ENCODE results near the gene SGCD.
"Not testable (repeated sequence)": the region's sequence is repeated elsewhere in the genome, so short reads cannot be mapped to it uniquely, and the experiment has no call there.

Gene SGCD

GRCh38 chr5:156597276-156597675, 270.3 kb downstream of the SGCD start:
- TF ChIP-seq Cebpa-rat (IDR thresholded peaks at IDR 0.05): no peak
- Histone ChIP-seq H3K4me3 (no peak overlapping the region), H3K4me1 (no peaks in the 10 kb centered on the region), H3K4me2 (no peak overlapping the region), H3K27ac (no peak overlapping the region), H3K36me3 (0 out of 22 replicates have a peak, but pooled peaks cover 0 to 3% (median 0%) of the 10 kb centered on the region in 11 experiments), H3K27me3 (no peaks in the 10 kb centered on the region), H3K9me3 (replicated peaks in 1 of 11) (peaks cover 12 to 17% (median 14%) of the 10 kb centered on the region in 11 experiments), H4K20me1 (no peaks in the 10 kb centered on the region), H3K9ac (no peak overlapping the region)

GRCh38 chr5:156598964-156599363, 272.0 kb downstream of the SGCD start:
- Histone ChIP-seq H4K20me1 (no peaks in the 10 kb centered on the region), H3K4me3 (no peak overlapping the region), H3K27ac (no peak overlapping the region), H3K4me1 (no peaks in the 10 kb centered on the region), H3K4me2 (no peak overlapping the region), H3K9ac (no peak overlapping the region), H3K36me3 (0 out of 22 replicates have a peak, but pooled peaks cover 0 to 3% (median 0%) of the 10 kb centered on the region in 11 experiments), H3K9me3 (replicated peaks in 1 of 11) (peaks cover 18 to 33% (median 23%) of the 10 kb centered on the region in 11 experiments), H3K27me3 (no peaks in the 10 kb centered on the region)
- TF ChIP-seq Cebpa-rat (IDR thresholded peaks at IDR 0.05): no peak

GRCh38 chr5:156610582-156610981, 283.6 kb downstream of the SGCD start:
- not testable (repeated sequence) for H3K9ac ChIP-seq, H3K27ac ChIP-seq, H3K4me1 ChIP-seq, H4K20me1 ChIP-seq, H3K4me3 ChIP-seq, H3K36me3 ChIP-seq, H3K4me2 ChIP-seq, H3K27me3 ChIP-seq
- H3K9me3 ChIP-seq (replicated peaks in 1 of 11): peaks cover 31 to 38% (median 34%) of the 10 kb centered on the region in 11 experiments

- no peaks in the 10 kb centered on the region for H3K27me3 ChIP-seq
- H3K9ac ChIP-seq: no peak overlapping the region
- H4K20me1 ChIP-seq: no peaks in the 10 kb centered on the region
- H3K9me3 ChIP-seq (replicated peaks in 1 of 11): peaks cover 21 to 24% (median 22%) of the 10 kb centered on the region in 11 experiments
- H3K4me1 ChIP-seq: 0 out of 20 replicates have a peak, but pooled peaks cover 0 to 5% (median 0%) of the 10 kb centered on the region in 10 experiments
- no peaks in the 10 kb centered on the region for H3K36me3 ChIP-seq
- H3K4me2 ChIP-seq: no peak overlapping the region
- no peak overlapping the region for H3K27ac ChIP-seq
- no peak for TF ChIP-seq Cebpa-rat (IDR thresholded peaks at IDR 0.05)
- no peak overlapping the region for H3K4me3 ChIP-seq
Observed at GRCh38 chr5:156615901-156616300, 288.9 kb downstream of the SGCD start.

- no peaks in the 10 kb centered on the region for H3K27me3 ChIP-seq
- no peak overlapping the region for H3K27ac ChIP-seq
Observed at GRCh38 chr5:156617426-156617825, 290.5 kb downstream of the SGCD start.

GRCh38 chr5:156618601-156619000, 291.6 kb downstream of the SGCD start:
- no peak overlapping the region for H3K27ac ChIP-seq
- no peak overlapping the region for H3K9ac ChIP-seq
- no peaks in the 10 kb centered on the region for H3K36me3 ChIP-seq
- 0 out of 20 replicates have a peak, but pooled peaks cover 0 to 4% (median 0%) of the 10 kb centered on the region in 10 experiments for H3K4me1 ChIP-seq
- no peaks in the 10 kb centered on the region for H3K27me3 ChIP-seq
- H3K4me3 ChIP-seq: no peak overlapping the region
- no peak overlapping the region for H3K4me2 ChIP-seq
- TF ChIP-seq Cebpa-rat (IDR thresholded peaks at IDR 0.05): no peak
- H3K9me3 ChIP-seq (replicated peaks in 1 of 11): no peaks in the 10 kb centered on the region
- no peaks in the 10 kb centered on the region for H4K20me1 ChIP-seq

More at GRCh38 chr5:156617426-156617825, 290.5 kb downstream of the SGCD start:
- TF ChIP-seq Cebpa-rat (IDR thresholded peaks at IDR 0.05): no peak
- Histone ChIP-seq H4K20me1 (no peaks in the 10 kb centered on the region), H3K4me2 (no peak overlapping the region), H3K9ac (no peak overlapping the region), H3K4me1 (0 out of 20 replicates have a peak, but pooled peaks cover 0 to 5% (median 0%) of the 10 kb centered on the region in 10 experiments), H3K9me3 (replicated peaks in 1 of 11) (peaks cover 6 to 8% (median 7%) of the 10 kb centered on the region in 11 experiments), H3K4me3 (no peak overlapping the region), H3K36me3 (no peaks in the 10 kb centered on the region)

- Histone ChIP-seq H3K9ac (no peak overlapping the region), H3K27me3 (no peaks in the 10 kb centered on the region), H3K4me2 (no peak overlapping the region), H4K20me1 (no peaks in the 10 kb centered on the region), H3K4me1 (no peaks in the 10 kb centered on the region), H3K36me3 (no peaks in the 10 kb centered on the region), H3K27ac (no peak overlapping the region), H3K9me3 (replicated peaks in 1 of 11) (no peaks in the 10 kb centered on the region), H3K4me3 (no peak overlapping the region)
- TF ChIP-seq Cebpa-rat (IDR thresholded peaks at IDR 0.05): no peak
Observed at GRCh38 chr5:156621719-156622118, 294.8 kb downstream of the SGCD start.

- H3K27ac ChIP-seq: no peak overlapping the region
- no peak for TF ChIP-seq Cebpa-rat (IDR thresholded peaks at IDR 0.05)
- H3K4me3 ChIP-seq: no peak overlapping the region
- no peak overlapping the region for H3K4me2 ChIP-seq
- H3K9ac ChIP-seq: no peak overlapping the region
- no peaks in the 10 kb centered on the region for H4K20me1 ChIP-seq
- H3K9me3 ChIP-seq (replicated peaks in 1 of 11): no peaks in the 10 kb centered on the region
- H3K36me3 ChIP-seq: no peaks in the 10 kb centered on the region
- H3K27me3 ChIP-seq: no peaks in the 10 kb centered on the region
- no peaks in the 10 kb centered on the region for H3K4me1 ChIP-seq
Observed at GRCh38 chr5:156623381-156624040, 296.5 kb downstream of the SGCD start.

GRCh38 chr5:156624686-156625085, 297.7 kb downstream of the SGCD start:
- Histone ChIP-seq H3K27me3 (no peaks in the 10 kb centered on the region), H4K20me1 (no peaks in the 10 kb centered on the region), H3K36me3 (no peaks in the 10 kb centered on the region), H3K27ac (no peak overlapping the region), H3K4me1 (no peaks in the 10 kb centered on the region), H3K4me3 (no peak overlapping the region), H3K9me3 (replicated peaks in 1 of 11) (no peaks in the 10 kb centered on the region), H3K9ac (no peak overlapping the region), H3K4me2 (no peak overlapping the region)
- no peak for TF ChIP-seq Cebpa-rat (IDR thresholded peaks at IDR 0.05)

- H3K9me3 ChIP-seq (replicated peaks in 1 of 11): no peaks in the 10 kb centered on the region
Observed at GRCh38 chr5:156628421-156628820, 301.5 kb downstream of the SGCD start.

More at GRCh38 chr5:156628421-156628820, 301.5 kb downstream of the SGCD start:
- Histone ChIP-seq H3K4me1 (no peaks in the 10 kb centered on the region), H3K9ac (no peak overlapping the region), H3K4me3 (no peak overlapping the region), H3K27ac (no peak overlapping the region), H3K27me3 (no peaks in the 10 kb centered on the region), H3K36me3 (no peaks in the 10 kb centered on the region), H3K4me2 (no peak overlapping the region; a peak in 1 of 22 replicates), H4K20me1 (no peaks in the 10 kb centered on the region)
- no peak for TF ChIP-seq Cebpa-rat (IDR thresholded peaks at IDR 0.05)
